H7 (cell line): ENCODE data around the gene CARD11. TPM values are rescaled to one million over a fixed set of nuclear protein-coding genes. Genes with fewer than 3 reads are reported as not detected.

Source experiments
- total RNA-seq: library from RNA; depleted of rRNA; stranded (reverse); fragments of >200 nt; shearing (Covaris generic); gene quantifications from 2 replicates; pipeline ENCODE4 v1.2.3, GENCODE V29; 2014; rRNA removed

Gene CARD11
- total RNA-seq, 1 experiment from 2014 or later = 32.7 TPM

Other genes starting within 250 kb of the CARD11 start
- gene GNA12, start 199.6 kb downstream of the CARD11 start, total RNA-seq = 23.3 and 44.4 TPM in 2 replicates